GM21737 (cell line): ENCODE results near the gene MARK3.
A peak's percentile ranks its signal among the peaks of the same experiment; 100 is the strongest.

Source experiments
- ATAC-seq: cut with Tn5 transposase; IDR thresholded peaks from one replicate; pipeline ENCODE4 v1.9.1; 2021; ENCODE audit warnings: mild to moderate bottlenecking, moderate library complexity; ENCODE audit not compliant: unreplicated experiment

Gene MARK3

DNA sequence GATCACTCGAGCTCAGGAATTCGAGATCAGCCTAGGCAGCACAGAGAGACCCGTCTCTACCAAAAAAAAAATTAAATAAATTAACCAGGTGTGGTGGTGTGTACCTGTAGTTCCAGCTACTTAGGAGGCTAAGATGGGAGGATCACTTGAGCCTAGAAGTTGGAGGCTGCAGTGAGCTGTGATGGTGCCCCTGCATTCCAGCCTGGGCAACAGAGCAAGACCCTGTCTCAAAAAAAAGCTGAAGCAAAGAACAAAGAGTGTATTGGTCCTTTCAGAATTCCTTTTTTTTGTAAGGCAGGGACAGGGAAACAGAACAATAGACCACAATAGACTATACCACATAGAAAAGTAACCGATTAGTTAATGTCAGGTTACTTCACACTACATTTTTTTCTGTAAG is 47.4 kb downstream of the MARK3 start:
- no peak for ATAC-seq

DNA sequence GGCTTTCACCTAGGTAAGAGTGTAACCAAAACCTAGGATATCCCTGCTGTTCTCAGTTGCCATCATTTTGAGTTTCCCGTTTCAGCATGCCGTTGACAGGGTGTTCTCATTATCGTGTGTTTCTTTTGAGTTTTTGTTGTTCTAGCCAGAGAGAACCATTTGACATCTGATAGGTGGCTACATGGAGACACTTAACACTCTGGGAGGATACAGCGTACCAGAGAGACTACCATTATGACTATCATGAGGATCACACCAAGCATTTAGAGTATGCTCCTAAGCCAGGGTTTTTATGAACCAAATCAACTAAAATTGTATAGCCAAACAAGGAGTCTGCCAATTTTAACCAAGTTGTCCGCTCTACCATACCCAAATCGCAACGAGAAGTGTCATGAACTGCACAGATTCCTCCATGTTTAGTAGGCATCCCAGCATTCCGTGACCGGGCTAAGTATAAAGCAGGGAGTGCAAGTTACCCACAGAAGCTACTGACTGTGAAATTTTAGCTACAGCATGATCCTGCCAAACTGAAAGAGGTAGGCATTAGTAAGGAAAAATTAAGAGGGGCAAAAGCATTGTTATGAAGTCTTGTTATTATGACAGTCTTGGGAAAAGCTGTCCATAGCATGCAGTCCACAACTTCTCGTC is 48.8 kb downstream of the MARK3 start:
- no peak for ATAC-seq

DNA sequence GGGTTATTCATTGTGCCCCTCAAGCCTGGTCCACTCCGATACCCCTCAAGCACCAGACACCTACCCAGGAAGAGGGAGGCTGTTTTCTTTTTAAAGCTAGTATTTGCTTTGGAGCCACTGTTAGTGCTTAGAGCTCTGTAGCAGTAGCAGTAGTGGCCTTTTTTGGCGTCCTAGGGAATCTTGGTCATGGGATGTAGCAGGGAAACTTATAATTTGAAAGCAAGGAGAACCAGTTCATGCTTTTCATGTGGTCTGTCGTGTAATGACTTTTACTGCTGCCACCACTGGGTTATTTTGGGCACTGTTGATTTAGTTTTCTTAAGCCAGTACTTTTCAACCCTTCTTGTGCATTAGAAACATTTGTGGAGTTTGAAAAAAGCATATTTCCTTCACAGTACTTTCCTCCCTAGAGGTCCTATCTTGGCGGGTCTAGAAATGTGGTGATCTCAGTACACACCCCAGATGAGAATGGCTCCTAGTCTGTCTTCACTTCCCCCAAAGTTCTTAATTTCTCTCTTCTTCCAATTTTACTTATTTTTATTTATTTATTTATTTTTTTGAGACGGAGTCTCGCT is 49.7 kb downstream of the MARK3 start:
- ATAC-seq, result no peak

DNA sequence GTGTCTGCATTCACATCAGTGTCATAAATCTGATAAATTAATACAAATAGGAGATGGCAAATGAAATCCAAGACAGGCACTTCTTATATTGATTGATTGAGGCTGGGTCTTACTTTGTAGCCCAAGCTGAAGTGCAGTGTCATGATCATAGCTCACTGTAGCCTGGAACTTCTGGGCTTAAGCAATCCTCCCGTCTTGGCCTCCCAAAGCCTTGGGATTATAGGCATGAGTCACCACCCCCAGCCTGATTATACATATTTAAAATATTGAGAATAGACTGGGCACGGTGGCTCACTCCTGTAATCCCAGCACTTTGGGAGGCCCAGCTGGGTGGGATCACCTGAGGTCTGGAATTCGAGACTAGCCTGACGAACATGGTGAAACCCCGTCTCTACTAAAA is 51.3 kb downstream of the MARK3 start:
- ATAC-seq, result no peak

DNA sequence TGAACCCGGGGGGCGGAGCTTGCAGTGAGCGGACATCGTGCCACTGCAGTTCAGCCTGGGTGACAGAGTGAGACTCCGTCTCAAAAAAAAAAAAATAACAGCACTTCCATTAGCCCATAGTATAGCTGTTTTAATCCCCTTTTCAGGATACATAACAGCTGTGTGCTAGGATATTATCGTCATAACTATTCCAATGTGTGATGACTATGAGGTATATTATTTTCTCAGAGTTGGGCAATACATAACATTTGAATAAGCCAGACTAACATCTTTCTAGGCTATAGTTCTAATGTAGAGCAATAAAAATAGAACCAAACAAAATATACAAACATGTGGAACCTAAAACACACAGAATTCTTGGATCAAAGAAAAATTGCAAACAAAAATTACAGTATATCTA is 57.1 kb downstream of the MARK3 start:
- ATAC-seq, result no peak

DNA sequence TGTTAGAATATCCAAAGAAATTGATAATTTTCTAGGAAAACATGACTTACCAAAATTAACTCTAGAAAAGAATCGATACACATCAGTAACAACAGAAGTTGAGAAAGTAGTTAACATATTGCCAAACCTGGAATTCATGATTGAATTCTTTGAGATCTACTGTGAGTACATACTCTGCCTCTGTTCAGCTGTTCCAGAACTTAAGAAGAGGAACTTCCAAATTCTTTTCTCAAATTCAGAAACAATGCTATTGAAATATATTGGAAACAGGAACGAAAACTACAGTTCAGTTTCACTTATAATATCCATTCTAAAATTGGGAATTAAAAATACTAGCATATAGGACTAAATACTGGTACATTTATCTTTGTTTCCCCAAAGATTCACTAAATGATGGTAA is 57.9 kb downstream of the MARK3 start:
- ATAC-seq, result no peak

DNA sequence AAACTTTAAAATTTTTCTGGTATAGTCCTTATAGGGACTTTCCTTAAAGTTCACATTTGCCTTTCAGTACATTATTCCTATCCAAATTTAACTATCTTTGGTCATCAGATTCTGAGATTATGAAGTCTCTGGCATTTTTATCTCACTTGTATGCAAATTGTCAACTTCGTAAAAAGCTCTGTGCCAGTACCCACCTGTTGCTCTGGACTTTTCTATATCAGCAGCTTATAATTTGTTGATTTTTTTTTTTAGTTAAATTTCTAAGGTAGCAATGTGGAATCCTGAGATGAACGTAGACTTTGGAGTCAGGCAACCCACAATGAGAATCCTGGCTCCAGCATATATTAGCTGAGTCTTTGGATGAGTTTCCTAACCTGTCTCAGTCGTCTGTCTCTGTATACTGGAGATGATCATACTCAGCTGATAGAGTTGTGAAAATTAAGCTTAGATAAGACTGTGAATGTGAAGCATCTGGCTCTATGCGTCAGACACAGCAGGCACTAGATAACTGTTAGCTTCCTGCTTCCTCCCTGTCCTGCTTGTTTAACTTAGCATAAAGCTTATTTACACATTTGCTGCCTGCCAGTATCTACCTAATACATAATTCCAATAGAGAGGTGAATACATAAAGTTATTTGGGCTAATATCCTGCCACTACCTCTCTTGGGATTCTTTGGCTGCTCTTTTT is 59.8 kb downstream of the MARK3 start:
- no peak for ATAC-seq

DNA sequence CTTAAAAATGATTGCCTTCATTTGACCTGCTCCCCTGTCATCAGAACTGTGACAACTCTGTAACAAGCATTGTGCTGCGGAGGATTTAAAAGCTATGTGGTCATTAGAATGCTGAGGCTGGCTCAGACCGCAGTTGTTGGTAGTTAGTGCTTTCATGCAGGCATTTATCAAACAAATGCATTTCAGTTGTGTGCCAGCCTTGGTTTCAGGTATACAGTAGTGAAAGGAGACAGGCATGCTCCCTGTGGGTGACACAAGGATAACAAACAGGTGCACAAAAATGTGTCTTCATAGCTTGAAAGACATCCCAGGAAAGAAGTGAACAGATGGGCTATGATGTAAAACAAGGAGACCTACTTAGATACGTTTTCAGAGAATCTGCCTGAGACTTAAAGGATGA is 60.6 kb downstream of the MARK3 start:
- ATAC-seq, result no peak

DNA sequence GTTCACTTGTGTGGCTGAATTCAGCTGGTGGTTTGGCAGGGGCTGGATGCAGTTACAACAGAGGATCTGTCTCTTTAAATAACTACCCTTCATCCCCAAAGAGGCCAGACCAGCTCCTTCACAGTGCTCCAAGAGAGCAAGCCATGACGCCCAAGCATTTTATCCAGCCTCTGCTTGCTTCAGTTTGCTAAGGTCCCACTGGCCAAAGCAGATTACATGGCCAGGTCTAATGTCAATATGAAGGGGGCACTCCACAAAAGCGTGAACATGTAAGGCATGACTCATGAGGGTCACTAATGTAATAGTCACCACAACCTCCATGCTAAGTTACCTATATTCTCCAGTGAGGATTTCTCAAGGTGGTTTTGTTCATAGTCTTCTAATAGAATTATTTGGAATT is 62.9 kb downstream of the MARK3 start:
- no peak for ATAC-seq

DNA sequence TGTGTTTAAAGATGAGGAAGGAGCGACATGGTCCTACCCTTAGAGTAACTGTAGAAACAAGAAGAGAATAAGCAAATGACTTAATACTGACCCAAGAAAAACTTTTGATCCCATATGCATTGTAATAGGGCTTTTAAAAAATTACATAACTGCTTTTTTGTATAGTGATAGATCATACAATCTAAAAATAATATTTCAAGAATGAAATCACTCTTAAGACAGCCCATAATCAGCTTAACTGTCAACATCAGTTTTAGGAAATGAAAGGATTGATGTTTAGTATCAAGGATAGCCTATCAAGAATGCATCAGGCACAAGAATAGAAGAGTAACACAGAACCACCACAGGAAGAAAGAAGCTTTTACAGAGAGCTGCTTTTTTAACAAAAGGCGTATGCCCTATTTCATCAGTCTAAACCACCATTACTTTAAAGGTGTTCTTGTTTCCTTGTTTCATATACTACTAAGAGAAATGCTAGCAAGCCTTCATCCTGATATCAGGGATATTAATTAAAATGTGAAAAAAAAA is 64.5 kb downstream of the MARK3 start:
- ATAC-seq, result no peak

DNA sequence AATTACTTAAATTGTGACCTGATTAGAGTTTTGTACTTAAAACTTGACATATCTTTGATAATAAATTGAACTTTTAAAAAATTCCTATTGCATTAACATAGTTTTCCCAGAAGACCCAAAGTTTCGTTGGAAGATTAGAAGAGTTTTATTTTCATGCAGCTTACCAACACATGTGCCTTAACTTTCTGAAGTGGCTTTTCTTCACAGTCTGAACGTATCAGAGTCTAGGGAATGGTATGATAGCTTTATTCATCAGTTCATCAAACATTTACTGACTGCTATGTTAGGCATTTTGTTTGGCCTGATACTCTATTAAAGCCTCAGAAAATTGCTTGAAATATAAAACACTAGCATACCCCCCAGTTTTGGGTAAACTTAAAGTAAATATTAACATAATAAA is 65.2 kb downstream of the MARK3 start:
- ATAC-seq, result no peak

DNA sequence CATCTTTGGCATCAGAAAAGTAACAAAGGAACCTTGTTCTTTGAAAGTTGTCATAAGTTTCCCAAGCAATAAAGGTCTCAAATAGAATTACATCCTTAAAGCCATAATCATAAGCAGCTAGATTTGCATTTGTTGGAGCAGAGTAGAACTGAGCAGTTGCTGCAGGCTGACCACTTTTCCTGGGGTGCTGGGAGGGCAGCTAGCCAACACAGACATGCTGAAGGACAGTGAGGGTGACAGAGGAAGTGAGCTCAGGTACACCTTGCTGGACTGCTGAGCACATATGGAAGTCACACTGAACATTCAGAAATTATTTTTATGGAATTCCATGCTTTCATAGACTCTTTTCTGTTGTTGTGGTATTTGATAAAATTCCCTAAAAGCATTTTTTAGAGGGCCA is 66.2 kb downstream of the MARK3 start:
- ATAC-seq, result no peak

DNA sequence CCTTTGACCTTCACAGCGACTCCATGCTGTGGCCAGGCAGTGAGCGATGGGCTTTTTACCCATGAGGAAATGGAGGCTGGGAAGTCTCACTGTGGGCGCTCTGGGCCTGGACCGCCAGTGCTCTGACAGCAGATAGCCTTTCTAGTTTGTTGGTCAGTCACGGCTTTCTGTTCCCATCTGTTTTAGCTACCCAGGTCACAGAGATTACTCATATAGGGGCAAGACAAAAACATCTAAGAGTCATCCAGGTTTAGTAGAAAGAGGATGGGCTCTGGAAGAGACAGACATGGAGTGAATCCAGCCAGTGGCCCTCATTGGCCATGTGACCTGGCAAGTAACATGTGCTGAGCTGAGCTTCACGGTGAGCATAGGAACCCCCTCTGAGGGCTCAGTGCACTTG is 68.6 kb downstream of the MARK3 start:
- no peak for ATAC-seq

DNA sequence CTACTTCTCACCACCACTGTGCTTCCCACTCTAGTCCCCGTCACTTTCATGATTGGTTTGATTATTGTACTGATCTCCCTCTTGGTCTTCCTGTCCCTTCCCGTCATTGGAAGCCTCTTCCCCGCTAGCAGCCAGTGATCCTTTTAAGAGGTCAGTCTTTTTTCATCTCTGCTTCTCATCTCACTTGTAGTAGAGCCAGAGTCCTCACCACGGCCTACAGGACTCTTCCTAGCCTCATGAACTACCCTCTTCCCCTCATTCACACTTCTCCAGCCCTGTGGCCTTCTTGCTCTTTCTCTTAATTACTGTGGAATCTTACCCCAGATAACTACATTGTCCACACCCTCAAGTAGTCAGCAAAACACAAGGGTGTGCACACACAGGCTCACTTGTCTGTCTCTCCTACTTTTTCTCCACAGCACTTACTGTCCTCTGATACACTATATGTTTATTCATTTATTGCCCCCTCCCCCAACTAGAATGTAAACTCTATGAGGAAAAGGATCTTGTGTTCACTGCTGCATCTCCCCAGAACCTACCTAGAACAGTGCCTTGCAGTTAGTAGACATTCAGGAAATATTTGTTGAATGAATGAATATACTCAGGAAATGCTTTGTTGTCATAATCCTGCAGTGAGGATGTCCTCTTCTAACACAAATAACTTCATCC is 71.1 kb downstream of the MARK3 start:
- no peak for ATAC-seq

DNA sequence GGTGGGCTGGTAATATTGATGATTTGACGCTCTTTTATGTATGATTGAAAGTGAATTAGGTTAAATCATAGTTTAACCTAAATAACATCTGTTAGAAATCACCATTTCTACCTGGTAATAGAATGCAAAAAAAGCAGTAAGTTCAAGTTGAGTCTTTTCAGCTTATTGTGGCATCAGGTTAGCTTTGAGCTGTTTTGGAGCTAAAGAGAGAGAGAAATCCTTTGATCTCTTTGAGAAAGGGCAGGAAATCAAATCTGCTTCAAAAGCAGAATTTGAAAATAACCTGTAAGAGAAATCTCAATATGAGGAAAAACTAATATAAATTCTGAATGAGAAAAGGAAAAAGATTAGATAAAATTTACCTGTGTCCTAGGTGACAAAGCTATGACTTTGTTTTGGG is 75.2 kb downstream of the MARK3 start:
- ATAC-seq, result no peak

DNA sequence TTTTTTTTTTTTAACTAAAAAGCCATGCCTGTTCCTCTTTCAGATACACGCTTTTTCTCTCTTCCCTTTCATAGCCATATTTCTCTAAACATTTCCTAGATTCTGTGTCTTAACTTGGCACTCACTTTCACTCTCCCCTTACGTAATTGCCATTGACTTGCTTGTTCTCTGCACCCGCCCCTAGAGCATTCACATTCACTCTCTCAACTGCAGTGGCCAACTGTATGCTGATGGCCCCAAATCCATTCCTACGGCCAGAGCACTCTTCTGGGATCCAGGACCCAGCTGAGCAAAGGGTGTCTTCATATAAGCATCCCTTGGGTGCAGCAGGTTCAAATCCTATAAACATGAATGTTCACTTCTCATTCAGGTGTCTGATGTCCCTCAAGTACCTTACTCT is 77.9 kb downstream of the MARK3 start:
- ATAC-seq, result no peak

DNA sequence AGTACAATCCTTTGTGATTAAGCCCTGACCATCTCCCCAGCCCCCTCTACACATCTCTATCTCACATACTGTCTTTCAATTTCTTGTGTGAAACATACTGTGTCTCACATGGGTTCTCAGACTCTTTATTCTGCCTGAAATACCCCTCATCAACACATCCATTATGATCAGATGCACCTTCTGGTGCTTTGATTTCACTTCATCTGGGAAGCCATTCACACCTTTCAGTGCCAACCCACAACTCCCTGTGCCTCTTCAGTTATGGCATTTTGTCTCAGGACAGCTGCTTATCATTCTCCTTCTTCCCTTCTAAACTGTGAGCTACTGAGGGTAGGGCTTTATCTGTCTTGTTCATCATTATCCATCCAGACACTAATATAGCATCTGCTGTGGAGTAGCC is 78.6 kb downstream of the MARK3 start:
- ATAC-seq, result no peak

DNA sequence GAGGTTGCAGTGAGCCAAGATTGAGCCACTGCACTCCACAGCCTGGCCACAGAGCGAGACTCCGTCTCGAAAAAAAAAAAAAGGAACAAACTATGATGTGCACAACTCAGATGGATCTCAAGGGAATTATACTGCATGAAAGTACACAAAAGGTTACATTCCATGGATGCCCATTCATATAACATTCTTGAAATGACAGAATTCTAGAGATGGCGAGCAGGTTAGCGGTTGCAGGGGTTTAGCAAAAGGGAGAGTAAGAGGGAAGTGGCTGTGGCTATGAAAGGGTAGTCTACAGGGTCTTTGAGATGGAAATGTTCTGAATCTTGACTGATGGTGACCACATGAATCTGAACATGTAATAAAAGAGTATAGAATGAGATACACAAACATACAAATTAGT is 87.7 kb downstream of the MARK3 start:
- ATAC-seq, result no peak

DNA sequence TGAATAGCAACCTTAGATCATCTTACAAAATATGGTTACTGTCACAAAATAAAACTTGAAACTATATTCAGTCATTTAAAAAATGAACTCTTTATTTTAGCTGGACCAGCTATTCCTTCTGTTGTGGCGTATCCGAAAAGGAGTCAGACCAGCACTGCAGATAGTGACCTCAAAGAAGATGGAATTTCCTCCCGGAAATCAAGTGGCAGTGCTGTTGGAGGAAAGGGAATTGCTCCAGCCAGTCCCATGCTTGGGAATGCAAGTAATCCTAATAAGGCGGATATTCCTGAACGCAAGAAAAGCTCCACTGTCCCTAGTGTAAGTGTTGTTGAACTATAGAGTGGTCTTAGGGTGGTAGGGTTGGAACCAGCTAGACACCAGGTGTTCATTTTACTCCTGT is 89.7 kb downstream of the MARK3 start:
- ATAC-seq, result no peak

DNA sequence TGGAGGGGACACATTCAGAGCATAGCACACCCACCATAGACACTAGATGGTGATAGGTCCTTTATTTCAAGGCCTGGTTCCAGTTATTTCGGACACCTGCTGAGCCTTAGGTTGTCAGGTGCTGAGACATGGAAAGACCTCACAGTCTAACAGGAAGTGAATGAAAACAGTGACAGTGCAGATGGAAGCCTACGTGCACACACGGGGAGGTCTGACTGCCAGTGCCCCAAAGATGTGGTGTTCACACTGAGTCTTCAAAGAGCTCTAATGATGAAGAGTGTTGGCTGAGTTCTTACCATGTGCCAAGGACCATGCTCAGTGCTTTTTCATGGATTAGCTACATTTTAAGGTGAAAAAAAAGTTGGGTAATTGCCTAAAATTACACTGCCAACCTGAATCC is 90.8 kb downstream of the MARK3 start:
- no peak for ATAC-seq

DNA sequence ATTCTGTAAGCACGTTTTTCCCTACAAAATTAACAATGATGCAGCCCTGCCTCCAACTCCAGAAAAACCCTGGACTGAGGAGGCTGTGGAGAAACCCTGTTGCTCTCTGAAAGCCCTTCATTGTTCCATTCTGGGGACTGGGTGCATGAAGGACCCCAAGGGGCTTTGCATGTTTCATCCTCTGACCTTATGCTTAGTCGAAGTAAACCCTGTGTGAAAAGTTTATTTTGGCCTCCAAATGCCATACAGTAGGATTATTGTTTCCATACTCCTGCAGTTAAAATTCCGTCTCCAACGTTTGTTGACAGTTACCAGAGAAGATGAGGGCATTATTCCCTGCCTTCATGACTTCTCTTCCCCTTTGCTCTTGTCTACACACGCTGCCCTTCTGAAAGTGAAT is 91.4 kb downstream of the MARK3 start:
- no peak for ATAC-seq

DNA sequence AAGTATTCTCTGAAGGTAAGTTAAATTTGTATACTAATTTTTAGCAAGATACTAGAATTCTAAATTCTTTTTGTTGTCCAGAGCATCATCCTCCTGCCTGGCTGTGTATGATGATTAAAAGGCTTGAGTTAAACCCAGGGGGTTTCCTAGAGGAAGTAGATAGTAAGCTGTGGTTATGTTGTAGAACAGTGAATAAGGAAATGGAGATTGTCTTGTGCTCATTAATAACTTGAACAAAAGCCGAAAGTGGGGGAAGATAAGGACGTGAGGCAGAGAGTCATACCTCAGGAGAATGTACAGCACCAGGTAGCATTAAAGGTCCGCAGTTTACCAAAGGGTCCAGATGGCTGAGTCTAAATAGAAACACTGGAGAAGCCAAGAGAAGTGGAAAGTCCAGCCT is 95.4 kb downstream of the MARK3 start:
- peak; percentile 71 for ATAC-seq
